CD14-positive monocyte (primary cell): ENCODE data around the gene RELB. TPM values are rescaled to one million over a fixed set of nuclear protein-coding genes. Genes with fewer than 3 reads are reported as not detected.

ENCODE experiments used
- DNase-seq, 3 donors: peaks; one replicate each; pipeline ENCODE4 v3.0.0-alpha.2; 2011 to 2022
- H2AFZ ChIP-seq: 2 replicates; pipeline ENCODE4 v1.6.0; 2012; ENCODE audit warnings: mild to moderate bottlenecking, low read depth, low read length, inconsistent platforms; ENCODE audit not compliant: insufficient read depth, poor library complexity, severe bottlenecking
- H3K27ac ChIP-seq, 2 donors: 1 replicate in 1 of 2; 2 replicates in 1 of 2; pipeline ENCODE4 v1.5.1; 2012 to 2013; ENCODE audit warnings: low read length in 2 of 2, control low read depth in 1 of 2, inconsistent platforms in 1 of 2, low read depth in 1 of 2, mild to moderate bottlenecking in 1 of 2
- H3K27me3 ChIP-seq, 2 donors: one replicate each; pipeline versions ENCODE4 v1.6.0 to v1.6.1; 2011 to 2013; ENCODE audit warnings: low read length in 2 of 2; ENCODE audit not compliant: control insufficient read depth in 2 of 2, insufficient read depth in 2 of 2
- H3K36me3 ChIP-seq, 2 donors: replicated peaks in 1 of 2; 1 replicate in 1 of 2; 2 replicates in 1 of 2; pipeline versions ENCODE4 v1.5.1 to v1.6.1; 2012 to 2013; ENCODE audit warnings: low read length in 2 of 2, control low read depth in 1 of 2, inconsistent platforms in 1 of 2, mild to moderate bottlenecking in 1 of 2; ENCODE audit not compliant: insufficient read depth in 2 of 2, control insufficient read depth in 1 of 2
- H3K4me1 ChIP-seq, 2 donors: 1 replicate in 1 of 2; 2 replicates in 1 of 2; pipeline versions ENCODE4 v1.5.1 to v1.6.1; 2012 to 2013; ENCODE audit warnings: low read length in 2 of 2, control low read depth in 1 of 2, inconsistent platforms in 1 of 2, mild to moderate bottlenecking in 1 of 2, moderate library complexity in 1 of 2; ENCODE audit not compliant: insufficient read depth in 2 of 2, control insufficient read depth in 1 of 2
- H3K4me2 ChIP-seq: replicated peaks from 2 replicates; pipeline ENCODE3; 2012; ENCODE audit warnings: low read length, moderate library complexity, mild to moderate bottlenecking; ENCODE audit not compliant: poor library complexity, severe bottlenecking; ENCODE audit errors: extremely low read depth
- H3K4me3 ChIP-seq, 3 experiments: fragments of 200-600 bp in 1 of 3; sonication (generic) in 1 of 3; replicated peaks in 1 of 3; 1 replicate in 2 of 3; 2 replicates in 1 of 3; pipeline ENCODE4 v1.5.1; 2011 to 2013; ENCODE audit warnings: low read length in 3 of 3, mild to moderate bottlenecking in 3 of 3, control low read depth in 2 of 3, low read depth in 2 of 3, inconsistent platforms in 1 of 3, moderate library complexity in 1 of 3
- H3K79me2 ChIP-seq: 2 replicates; pipeline ENCODE4 v1.6.0; 2012; ENCODE audit warnings: mild to moderate bottlenecking, control low read depth, inconsistent platforms, low read length, moderate library complexity; ENCODE audit not compliant: insufficient read depth
- H3K9ac ChIP-seq: 2 replicates; pipeline ENCODE4 v1.6.0; 2017; ENCODE audit warnings: low read length, mild to moderate bottlenecking; ENCODE audit not compliant: insufficient read depth, poor library complexity, severe bottlenecking
- H3K9me3 ChIP-seq, 2 donors: replicated peaks in 1 of 2; 1 replicate in 1 of 2; 2 replicates in 1 of 2; pipeline versions ENCODE4 v1.5.1 to v1.6.1; 2012 to 2013; ENCODE audit warnings: low read length in 2 of 2, control low read depth in 1 of 2; ENCODE audit not compliant: control insufficient read depth in 1 of 2, insufficient read depth in 1 of 2
- H4K20me1 ChIP-seq: 2 replicates; pipeline ENCODE4 v1.6.0; 2012; ENCODE audit warnings: mild to moderate bottlenecking, low read length, control low read depth, moderate library complexity; ENCODE audit not compliant: insufficient read depth
- H3K27ac Mint-ChIP-seq, 7 donors: one replicate each; pipeline ENCODE4 v1.8.0; 2020; ENCODE audit warnings: mild to moderate bottlenecking in 7 of 7, mixed read lengths in 7 of 7, moderate library complexity in 6 of 7, inconsistent platforms in 2 of 7
- H3K27me3 Mint-ChIP-seq, 3 donors: one replicate each; pipeline ENCODE4 v1.8.0; 2021 to 2022; ENCODE audit warnings: low read depth in 3 of 3, mild to moderate bottlenecking in 3 of 3, mixed read lengths in 3 of 3, moderate library complexity in 3 of 3, inconsistent platforms in 1 of 3
- H3K36me3 Mint-ChIP-seq, 2 donors: one replicate each; pipeline ENCODE4 v1.8.0; 2020; ENCODE audit warnings: mixed read lengths in 2 of 2, inconsistent platforms in 1 of 2, mild to moderate bottlenecking in 1 of 2
- H3K4me1 Mint-ChIP-seq: one replicate; pipeline ENCODE4 v1.8.0; 2020; ENCODE audit warnings: mild to moderate bottlenecking, mixed read lengths
- H3K4me3 Mint-ChIP-seq, 2 donors: one replicate each; pipeline ENCODE4 v1.8.0; 2020; ENCODE audit warnings: mild to moderate bottlenecking in 2 of 2, mixed read lengths in 2 of 2, moderate library complexity in 1 of 2
- H3K9me3 Mint-ChIP-seq, 7 donors: one replicate each; pipeline ENCODE4 v1.8.0; 2020 to 2022; ENCODE audit warnings: mixed read lengths in 7 of 7, mild to moderate bottlenecking in 6 of 7, moderate library complexity in 6 of 7, inconsistent platforms in 2 of 7
- CTCF ChIP-seq: fragments of 200-600 bp; IDR thresholded peaks from one replicate; pipeline ENCODE4 v1.8.0; 2022; ENCODE audit warnings: antibody characterized with exemption, mild to moderate bottlenecking
- WGBS: methylation state at CpG from one replicate; pipeline ENCODE4 v1.1.5; 2013; ENCODE audit warnings: missing lambda C conversion rate; ENCODE audit not compliant: insufficient coverage; 5-methylcytosine and 5-hydroxymethylcytosine counted together
- intact Hi-C, 2 donors: fragments of 100-400 bp; cut with micrococcal nuclease; formaldehyde crosslinking; loops; one replicate each; pipeline versions ENCODE4 v1.15.0 to v1.15.1; 2023
- polyA plus RNA-seq, 3 donors: library from polyadenylated mRNA; depleted of rRNA in 1 of 3; unstranded in 2 of 3; stranded (reverse) in 1 of 3; fragments of 300-500 nt in 2 of 3; fragments of >200 nt in 1 of 3; fragmentation: Illumina TruSeq in 2 of 3; gene quantifications; 1 replicate in 2 of 3; 2 replicates in 1 of 3; pipeline ENCODE4 v1.2.3, GENCODE V29; 2012 to 2021

The RELB gene
- polyA plus RNA-seq, 3 donors = 32.3 to 35.0 (median 34.4) TPM

- Histone ChIP-seq H3K27ac (no peak overlapping the region), H2AFZ (no peak overlapping the region), H3K36me3 (peaks cover 49 to 59% of the 10 kb centered on the region in 2 donors), H3K9ac (no peak overlapping the region), H3K79me2 (no peaks in the 10 kb centered on the region), H3K27me3 (no peaks in the 10 kb centered on the region), H3K4me2 (no peak overlapping the region), H3K9me3 (no peaks in the 10 kb centered on the region), H4K20me1 (no peaks in the 10 kb centered on the region), H3K4me1 (no peaks in the 10 kb centered on the region), H3K4me3 (no peak overlapping the region)
- Mint-ChIP-seq H3K9me3 (no peaks in the 10 kb centered on the region), H3K27ac (peak overlapping the region in 1 of 7 donors; percentile 38), H3K4me3 (no peak overlapping the region), H3K27me3 (peaks cover 0 to 2% (median 0%) of the 10 kb centered on the region in 3 donors), H3K36me3 (peaks cover 40 to 55% of the 10 kb centered on the region in 2 donors), H3K4me1 (no peaks in the 10 kb centered on the region)
- TF ChIP-seq CTCF = no peak
- DNase-seq = no peak
- intact Hi-C loops = loop anchor here in 1 of 2 donors (5.0 kb wide), 1 partner anchor 35 kb away; the partner anchor contains the start of gene CLPTM1
- WGBS = 96% methylated on average over 43 of the region's 44 CpGs
Observed at GRCh38 chr19:44992336-44993163, 8.7 kb upstream of the RELB start.

GRCh38 chr19:44993526-44993925 is 7.7 kb upstream of the RELB start:
- H3K27ac Mint-ChIP-seq = peak overlapping the region in 3 of 7 donors; percentile 45 to 64 (median 54)
- Histone ChIP-seq H2AFZ (no peak overlapping the region), H3K27ac (no peak overlapping the region), H3K9ac (no peak overlapping the region), H3K4me2 (no peak overlapping the region), H3K36me3 (peaks cover 39 to 49% of the 10 kb centered on the region in 2 donors), H3K4me1 (no peaks in the 10 kb centered on the region), H3K79me2 (no peaks in the 10 kb centered on the region), H3K4me3 (no peak overlapping the region), H3K9me3 (no peaks in the 10 kb centered on the region), H4K20me1 (no peaks in the 10 kb centered on the region), H3K27me3 (no peaks in the 10 kb centered on the region)
- no peaks in the 10 kb centered on the region for H3K4me1 Mint-ChIP-seq
- H3K9me3 Mint-ChIP-seq = peaks cover 0 to 3% (median 0%) of the 10 kb centered on the region in 7 donors
- H3K4me3 Mint-ChIP-seq = no peak overlapping the region
- no peak for DNase-seq
- intact Hi-C loops = loop anchor here in 1 of 2 donors (5.0 kb wide), 1 partner anchor 36 kb away; the partner anchor contains the start of gene CLPTM1
- H3K36me3 Mint-ChIP-seq = peaks cover 35 to 48% of the 10 kb centered on the region in 2 donors
- WGBS = 91% methylated on average over 5 of the region's 6 CpGs
- H3K27me3 Mint-ChIP-seq = no peaks in the 10 kb centered on the region
- TF ChIP-seq CTCF = no peak
